ENCODE data around the gene LIN54. TPM values are rescaled to one million over a fixed set of nuclear protein-coding genes. Genes with fewer than 3 reads are reported as not detected.
A peak's percentile ranks its signal among the peaks of the same experiment; 100 is the strongest.

LIN54 gene
- total RNA-seq, 3 donors from 2014 or later = 15.6 to 16.7 (median 15.8) TPM

GRCh38 chr4:83013420-83013867, 2.8 kb upstream of the LIN54 start:
- peaks cover 27% of the 10 kb centered on the region for H3K4me1 ChIP-seq (ENCODE audit: low read depth)
- H3K9me3 ChIP-seq = no peaks in the 10 kb centered on the region
- peak overlapping the region; percentile 65 for H3K4me3 ChIP-seq
- no peaks in the 10 kb centered on the region for H3K36me3 ChIP-seq (ENCODE audit: low read depth)
- no peak for ATAC-seq
- DNase-seq = no peak
- TF ChIP-seq CTCF (IDR thresholded peaks at IDR 0.05) = no peak
- intact Hi-C loops (cut with DNase I, micrococcal nuclease) = loop anchor here in 1 of 2 donors (5.0 kb wide), 1 partner anchor 111 kb away; the partner anchor contains the start of gene THAP9

- DNase-seq (peak; percentile 96 to 99 (median 98)), ATAC-seq (peak; percentile 95)
- intact Hi-C loops (cut with DNase I, micrococcal nuclease) = loop anchor here in 1 of 2 donors (5.0 kb wide), 1 partner anchor 111 kb away; the partner anchor contains the start of gene THAP9
- no peaks in the 10 kb centered on the region for H3K9me3 ChIP-seq
- TF ChIP-seq CTCF (IDR thresholded peaks at IDR 0.05) = peak; percentile 73
- H3K36me3 ChIP-seq (ENCODE audit: low read depth) = no peaks in the 10 kb centered on the region
- H3K4me1 ChIP-seq (ENCODE audit: low read depth) = peaks cover 27% of the 10 kb centered on the region
- peak overlapping the region; percentile 65 for H3K4me3 ChIP-seq
Measured at GRCh38 chr4:83012687-83013419, 2.2 kb upstream of the LIN54 start.

- H3K4me3 ChIP-seq = peak overlapping the region; percentile 65
- DNase-seq (peak; percentile 42 to 77 (median 70)), ATAC-seq (peak; percentile 11)
- no peak for TF ChIP-seq CTCF (IDR thresholded peaks at IDR 0.05)
- H3K4me1 ChIP-seq (ENCODE audit: low read depth) = peaks cover 27% of the 10 kb centered on the region
- intact Hi-C loops (cut with DNase I, micrococcal nuclease) = loop anchor here in 1 of 2 donors (5.0 kb wide), 1 partner anchor 110 kb away; the partner anchor contains the start of gene THAP9
- H3K9me3 ChIP-seq = no peaks in the 10 kb centered on the region
- H3K36me3 ChIP-seq (ENCODE audit: low read depth) = no peaks in the 10 kb centered on the region
Measured at GRCh38 chr4:83012200-83012686, 1.6 kb upstream of the LIN54 start.

- no peaks in the 10 kb centered on the region for H3K36me3 ChIP-seq (ENCODE audit: low read depth)
- no peak for TF ChIP-seq CTCF (IDR thresholded peaks at IDR 0.05)
- H3K9me3 ChIP-seq = no peaks in the 10 kb centered on the region
- ATAC-seq (no peak), DNase-seq (no peak)
- intact Hi-C loops (cut with DNase I, micrococcal nuclease) = loop anchor here in 1 of 2 donors (5.0 kb wide), 1 partner anchor 109 kb away; the partner anchor contains the start of gene THAP9
- H3K4me1 ChIP-seq (ENCODE audit: low read depth) = peaks cover 27% of the 10 kb centered on the region
- H3K4me3 ChIP-seq = no peak overlapping the region
Measured at GRCh38 chr4:83011689-83012199, 1.1 kb upstream of the LIN54 start.

GRCh38 chr4:83010111-83010521, 507 bp downstream of the LIN54 start:
- TF ChIP-seq CTCF (IDR thresholded peaks at IDR 0.05) = no peak
- no peaks in the 10 kb centered on the region for H3K9me3 ChIP-seq
- ATAC-seq = no peak
- no peaks in the 10 kb centered on the region for H3K36me3 ChIP-seq (ENCODE audit: low read depth)
- peak overlapping the region; percentile 63 for H3K4me3 ChIP-seq
- peak in 1 of 3 donors; percentile 34 for DNase-seq
- intact Hi-C loops (cut with DNase I, micrococcal nuclease) = loop anchor here in 1 of 2 donors (5.0 kb wide), 1 partner anchor 108 kb away; the partner anchor contains the start of gene THAP9
- H3K4me1 ChIP-seq (ENCODE audit: low read depth) = peaks cover 27% of the 10 kb centered on the region

Data from mucosa of descending colon (tissue), 3 donors.